ENCODE measurements around the gene RPL39.
"Not testable (repeated sequence)": the region's sequence is repeated elsewhere in the genome, so short reads cannot be mapped to it uniquely, and the experiment has no call there.

DNA sequence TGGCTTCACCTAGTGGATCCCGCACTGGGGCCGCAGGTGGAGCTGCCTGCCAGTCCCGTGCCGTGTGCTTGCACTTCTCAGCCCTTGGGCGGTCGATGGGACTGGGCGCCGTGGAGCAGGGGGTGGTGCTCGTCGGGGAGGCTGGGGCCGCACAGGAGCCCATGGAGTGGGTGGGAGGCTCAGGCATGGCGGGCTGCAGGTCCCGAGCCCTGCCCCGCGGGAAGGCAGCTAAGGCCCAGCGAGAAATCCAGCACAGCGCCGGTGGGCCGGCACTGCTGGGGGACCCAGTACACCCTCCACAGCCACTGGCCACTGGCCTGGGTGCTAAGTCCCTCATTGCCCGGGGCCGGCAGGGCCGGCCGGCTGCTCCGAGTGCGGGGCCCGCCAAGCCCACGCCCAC lies 40.7 kb downstream of the RPL39 start:
- TF ChIP-seq, protein P1, sequence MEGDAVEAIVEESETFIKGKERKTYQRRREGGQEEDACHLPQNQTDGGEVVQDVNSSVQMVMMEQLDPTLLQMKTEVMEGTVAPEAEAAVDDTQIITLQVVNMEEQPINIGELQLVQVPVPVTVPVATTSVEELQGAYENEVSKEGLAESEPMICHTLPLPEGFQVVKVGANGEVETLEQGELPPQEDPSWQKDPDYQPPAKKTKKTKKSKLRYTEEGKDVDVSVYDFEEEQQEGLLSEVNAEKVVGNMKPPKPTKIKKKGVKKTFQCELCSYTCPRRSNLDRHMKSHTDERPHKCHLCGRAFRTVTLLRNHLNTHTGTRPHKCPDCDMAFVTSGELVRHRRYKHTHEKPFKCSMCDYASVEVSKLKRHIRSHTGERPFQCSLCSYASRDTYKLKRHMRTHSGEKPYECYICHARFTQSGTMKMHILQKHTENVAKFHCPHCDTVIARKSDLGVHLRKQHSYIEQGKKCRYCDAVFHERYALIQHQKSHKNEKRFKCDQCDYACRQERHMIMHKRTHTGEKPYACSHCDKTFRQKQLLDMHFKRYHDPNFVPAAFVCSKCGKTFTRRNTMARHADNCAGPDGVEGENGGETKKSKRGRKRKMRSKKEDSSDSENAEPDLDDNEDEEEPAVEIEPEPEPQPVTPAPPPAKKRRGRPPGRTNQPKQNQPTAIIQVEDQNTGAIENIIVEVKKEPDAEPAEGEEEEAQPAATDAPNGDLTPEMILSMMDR (IDR thresholded peaks at IDR 0.05) = not testable (repeated sequence)
- not testable (repeated sequence) for TF ChIP-seq POLR2A (IDR thresholded peaks at IDR 0.05)
